ENCODE data around the gene RBFOX1.

The RBFOX1 gene

GRCh38 chr16:7716660-7717550, 384.3 kb downstream of the RBFOX1 start:
- no peak for DNase-seq

GRCh38 chr16:7722761-7723160, 390.1 kb downstream of the RBFOX1 start:
- no peak for DNase-seq

- DNase-seq, result no peak
These were observed 398.5 kb downstream of the RBFOX1 start for GRCh38 chr16:7731141-7731540.

- no peak for DNase-seq
These were observed 403.6 kb downstream of the RBFOX1 start for GRCh38 chr16:7736138-7736665.

GRCh38 chr16:7742626-7743025, 410.0 kb downstream of the RBFOX1 start:
- no peak for DNase-seq

- no peak for DNase-seq
These were observed 412.1 kb downstream of the RBFOX1 start for GRCh38 chr16:7744546-7745264.

GRCh38 chr16:7745276-7745675, 412.6 kb downstream of the RBFOX1 start:
- DNase-seq, result no peak

GRCh38 chr16:7746941-7747340, 414.3 kb downstream of the RBFOX1 start:
- DNase-seq, result no peak

- no peak for DNase-seq
These were observed 415.9 kb downstream of the RBFOX1 start for GRCh38 chr16:7748522-7748921.

GRCh38 chr16:7755347-7755882, 422.8 kb downstream of the RBFOX1 start:
- no peak for DNase-seq
